OCI-LY1 (cell line): ENCODE measurements around the gene GABBR2.

Source experiments
- H2AFZ ChIP-seq: fragments of 200-600 bp; sonication (generic), shearing (Covaris generic); 2 replicates; pipeline ENCODE4 v1.6.0; 2014; ENCODE audit warnings: antibody characterized with exemption, mild to moderate bottlenecking, low read length
- H3F3A ChIP-seq: fragments of 200-600 bp; sonication (generic), shearing (Covaris generic); 2 replicates; pipeline ENCODE4 v1.6.0; 2014; ENCODE audit warnings: mild to moderate bottlenecking, antibody characterized with exemption, low read length, moderate library complexity; ENCODE audit not compliant: insufficient read depth
- H3K27ac ChIP-seq: fragments of 200-600 bp; sonication (generic); 2 replicates; pipeline ENCODE4 v1.5.1; 2014; ENCODE audit warnings: low read length, mixed run types, mild to moderate bottlenecking, low read depth; ENCODE audit not compliant: poor library complexity, severe bottlenecking
- H3K27me3 ChIP-seq: fragments of 200-600 bp; sonication (generic); 2 replicates; pipeline ENCODE4 v1.6.0; 2014; ENCODE audit warnings: antibody characterized with exemption, mild to moderate bottlenecking, low read length, moderate library complexity; ENCODE audit not compliant: insufficient read depth
- H3K36me3 ChIP-seq: fragments of 200-600 bp; sonication (generic); 2 replicates; pipeline ENCODE4 v1.6.1; 2014; ENCODE audit warnings: mild to moderate bottlenecking, antibody characterized with exemption, low read length, moderate library complexity, mixed read lengths; ENCODE audit not compliant: insufficient read depth
- H3K4me1 ChIP-seq: fragments of 200-600 bp; sonication (generic); 2 replicates; pipeline ENCODE4 v1.5.1; 2014; ENCODE audit warnings: mild to moderate bottlenecking, low read length, moderate library complexity; ENCODE audit not compliant: insufficient read depth, severe bottlenecking
- H3K4me2 ChIP-seq: fragments of 200-600 bp; sonication (generic), shearing (Covaris generic); 2 replicates; pipeline ENCODE4 v1.6.1; 2014; ENCODE audit warnings: low read length
- H3K4me3 ChIP-seq: fragments of 200-600 bp; sonication (generic); 2 replicates; pipeline ENCODE4 v1.5.1; 2014; ENCODE audit warnings: low read length, low read depth, mild to moderate bottlenecking, mixed read lengths; ENCODE audit not compliant: poor library complexity, severe bottlenecking
- H3K79me2 ChIP-seq: fragments of 200-600 bp; shearing (Covaris generic); 2 replicates; pipeline ENCODE4 v1.6.1; 2016; ENCODE audit warnings: mixed run types, low read length, mixed read lengths; ENCODE audit not compliant: insufficient read depth
- H3K9ac ChIP-seq: fragments of 200-600 bp; sonication (generic), shearing (Covaris generic); 2 replicates; pipeline ENCODE4 v1.6.1; 2014; ENCODE audit warnings: mild to moderate bottlenecking, low read length, mixed read lengths
- H3K9me2 ChIP-seq: fragments of 200-600 bp; sonication (generic), shearing (Covaris generic); 2 replicates; pipeline ENCODE4 v1.6.1; 2014; ENCODE audit warnings: low read depth, mild to moderate bottlenecking, low read length, mixed read lengths
- H3K9me3 ChIP-seq: fragments of 200-600 bp; shearing (Covaris generic); 2 replicates; pipeline ENCODE4 v1.6.1; 2014; ENCODE audit warnings: low read length, mixed read lengths
- H4K20me1 ChIP-seq: fragments of 200-600 bp; sonication (generic), shearing (Covaris generic); 2 replicates; pipeline ENCODE4 v1.6.0; 2016; ENCODE audit warnings: mild to moderate bottlenecking, low read length; ENCODE audit not compliant: insufficient read depth
- CTCF ChIP-seq: fragments of 200-600 bp; sonication (generic), shearing (Covaris generic); IDR thresholded peaks from 2 replicates; pipeline ENCODE4 v1.5.1; 2017; ENCODE audit warnings: mild to moderate bottlenecking, antibody characterized with exemption, low read length, moderate library complexity, mixed read lengths
- EZH2 ChIP-seq: fragments of 200-600 bp; sonication (generic), shearing (Covaris generic); IDR thresholded peaks from 2 replicates; pipeline ENCODE4 v1.8.0; 2017; ENCODE audit warnings: borderline replicate concordance, mixed run types, mild to moderate bottlenecking, antibody characterized with exemption, low read length, moderate library complexity, mixed read lengths

Gene GABBR2

GRCh38 chr9:98484162-98484561 is 224.6 kb downstream of the GABBR2 start:
- H4K20me1 ChIP-seq = no peaks in the 10 kb centered on the region
- H3K4me1 ChIP-seq = no peaks in the 10 kb centered on the region
- no peaks in the 10 kb centered on the region for H3F3A ChIP-seq
- H3K79me2 ChIP-seq = no peaks in the 10 kb centered on the region
- no peak overlapping the region for H2AFZ ChIP-seq
- no peaks in the 10 kb centered on the region for H3K27me3 ChIP-seq
- H3K9me2 ChIP-seq = no peaks in the 10 kb centered on the region
- H3K4me3 ChIP-seq = no peak overlapping the region
- H3K36me3 ChIP-seq = no peaks in the 10 kb centered on the region
- H3K4me2 ChIP-seq = no peak overlapping the region
- H3K27ac ChIP-seq = no peak overlapping the region
- no peak for TF ChIP-seq EZH2
- no peak for TF ChIP-seq CTCF
- H3K9ac ChIP-seq = no peak overlapping the region
- no peaks in the 10 kb centered on the region for H3K9me3 ChIP-seq

- Histone ChIP-seq H2AFZ (no peak overlapping the region), H3K4me1 (no peaks in the 10 kb centered on the region), H3K4me2 (no peak overlapping the region), H3K9ac (no peak overlapping the region), H3K9me2 (no peaks in the 10 kb centered on the region), H3K9me3 (no peaks in the 10 kb centered on the region), H3K4me3 (no peak overlapping the region), H3F3A (no peaks in the 10 kb centered on the region), H3K36me3 (no peaks in the 10 kb centered on the region), H3K27ac (no peak overlapping the region), H3K27me3 (no peaks in the 10 kb centered on the region), H3K79me2 (no peaks in the 10 kb centered on the region), H4K20me1 (no peaks in the 10 kb centered on the region)
- TF ChIP-seq CTCF (no peak), EZH2 (no peak)
Measured at GRCh38 chr9:98482226-98482625, 226.5 kb downstream of the GABBR2 start.

- TF ChIP-seq EZH2 = no peak
- TF ChIP-seq CTCF = no peak
- H3K4me2 ChIP-seq = no peak overlapping the region
- no peak overlapping the region for H3K4me3 ChIP-seq
- H3K9me2 ChIP-seq = no peaks in the 10 kb centered on the region
- no peak overlapping the region for H3K27ac ChIP-seq
- no peaks in the 10 kb centered on the region for H3K27me3 ChIP-seq
- no peaks in the 10 kb centered on the region for H3F3A ChIP-seq
- no peak overlapping the region for H3K9ac ChIP-seq
- no peaks in the 10 kb centered on the region for H3K4me1 ChIP-seq
- H4K20me1 ChIP-seq = no peaks in the 10 kb centered on the region
- no peaks in the 10 kb centered on the region for H3K36me3 ChIP-seq
- no peaks in the 10 kb centered on the region for H3K9me3 ChIP-seq
- H2AFZ ChIP-seq = no peak overlapping the region
- H3K79me2 ChIP-seq = no peaks in the 10 kb centered on the region
Measured at GRCh38 chr9:98481676-98482075, 227.1 kb downstream of the GABBR2 start.
